Measurements from ENCODE around the gene AZIN2. TPM values are rescaled to one million over a fixed set of nuclear protein-coding genes. Genes with fewer than 3 reads are reported as not detected.

The AZIN2 gene
- 1.3 and 6.8 TPM in 2 replicates for total RNA-seq

DNA sequence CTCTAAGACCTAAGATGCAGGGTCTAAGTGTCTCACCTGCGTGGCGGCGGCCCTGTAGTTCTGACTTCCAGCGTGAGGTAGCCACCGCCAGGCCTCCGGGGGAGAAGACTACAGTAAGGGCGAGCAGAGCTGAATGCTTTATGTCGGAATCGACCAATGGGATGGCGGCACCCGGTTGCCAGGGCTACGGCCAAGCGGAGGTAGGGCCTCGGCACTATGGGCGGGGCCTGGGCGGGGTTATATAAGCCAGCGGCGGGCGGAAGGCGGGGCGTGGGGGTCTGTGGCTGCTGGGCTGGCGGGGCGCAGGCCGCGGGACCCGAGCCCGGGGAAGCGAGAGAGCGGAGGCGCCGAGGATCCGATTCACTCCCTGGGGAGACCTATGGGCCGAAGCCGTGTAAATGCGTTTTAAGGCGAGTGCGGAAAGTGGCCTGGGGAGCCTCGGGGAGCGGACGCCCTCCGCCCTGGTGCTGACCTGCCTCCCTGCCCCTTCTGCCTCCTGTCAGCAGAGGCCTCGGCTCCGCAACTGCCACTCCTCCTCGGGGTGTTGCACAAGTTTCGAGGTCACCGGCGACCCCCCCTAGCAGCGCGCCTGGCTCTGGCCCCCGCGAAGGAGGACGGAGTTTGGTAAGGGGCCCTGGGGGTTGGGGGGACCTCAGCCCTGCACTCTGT is at the start of gene AZIN2:
Gene AZIN2, plus strand, starts transcription at position 269 of the 669 bp plus-strand sequence. CDS start 1,097 bp downstream, outside the sequence.

DNA sequence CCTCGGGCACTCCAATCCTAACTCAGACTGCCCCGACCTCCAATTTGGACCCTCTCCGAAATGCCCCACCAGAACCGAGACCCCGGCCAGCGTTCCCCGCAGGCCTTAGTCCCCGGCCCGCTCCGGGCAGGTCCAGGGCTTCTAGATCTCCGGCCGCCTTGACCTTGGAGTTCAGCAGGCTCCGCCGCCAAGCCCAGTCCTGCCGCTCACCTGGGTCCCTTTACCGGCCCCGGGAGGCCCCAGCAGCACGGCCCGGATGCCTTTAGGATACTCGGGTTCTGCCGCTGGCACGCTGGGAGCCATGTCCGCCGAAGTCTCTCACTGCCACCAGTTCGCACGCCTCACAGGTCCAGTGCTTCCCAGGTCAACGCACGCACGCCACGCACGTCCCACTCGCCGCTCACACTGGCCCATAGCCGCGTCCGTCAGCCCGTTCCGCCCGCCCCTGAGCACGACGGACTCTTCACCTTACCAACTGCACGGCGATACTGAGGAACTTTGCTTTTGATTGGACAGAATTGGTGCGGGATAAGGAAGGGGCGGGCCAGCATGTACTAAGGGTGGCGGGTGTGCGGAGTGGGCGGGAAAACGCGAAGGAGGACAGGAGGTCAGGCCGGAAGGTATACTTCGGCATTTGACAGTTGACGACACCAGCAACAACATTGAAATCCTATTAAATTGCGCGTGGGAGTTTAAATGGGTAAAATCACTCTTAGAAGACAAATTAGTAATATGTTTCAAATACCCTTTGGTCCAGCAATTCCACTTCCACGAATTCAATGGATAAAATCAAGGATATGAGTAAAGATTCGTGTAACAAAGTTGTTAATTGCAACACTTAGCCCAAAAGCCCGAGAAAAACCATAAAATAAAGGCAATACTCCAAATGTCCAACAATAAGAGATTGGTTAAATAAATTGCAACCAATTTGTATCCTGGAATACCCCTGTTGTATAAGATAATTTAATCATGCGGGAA is 44.1 kb upstream of the AZIN2 start, which contains the start of gene AK2:
Gene AK2, minus strand, starts transcription at position 358 of the 978 bp plus-strand sequence. Its CDS starts 55 bp downstream, at position 303.

Other genes starting within 250 kb of the AZIN2 start
- gene FNDC5, start 210.2 kb upstream of the AZIN2 start, total RNA-seq: not detected in 2 replicates
- not detected in 2 replicates for gene HPCA, start 194.7 kb upstream of the AZIN2 start, total RNA-seq
- gene TMEM54, start 179.8 kb upstream of the AZIN2 start, total RNA-seq: 294 and 312 TPM in 2 replicates
- gene RNF19B, start 116.3 kb upstream of the AZIN2 start, total RNA-seq: 30.1 and 45.8 TPM in 2 replicates
- gene AK2, start 44.3 kb upstream of the AZIN2 start, total RNA-seq: 213 and 323 TPM in 2 replicates
- gene TRIM62, start 100.9 kb downstream of the AZIN2 start, total RNA-seq: 2.0 and 3.9 TPM in 2 replicates
- 3.2 and 6.2 TPM in 2 replicates for gene ZNF362, start 175.3 kb downstream of the AZIN2 start, total RNA-seq
- gene A3GALT2, start 239.9 kb downstream of the AZIN2 start, total RNA-seq: not detected in 2 replicates